ENCODE data around the gene PLBD2.

The PLBD2 gene

DNA sequence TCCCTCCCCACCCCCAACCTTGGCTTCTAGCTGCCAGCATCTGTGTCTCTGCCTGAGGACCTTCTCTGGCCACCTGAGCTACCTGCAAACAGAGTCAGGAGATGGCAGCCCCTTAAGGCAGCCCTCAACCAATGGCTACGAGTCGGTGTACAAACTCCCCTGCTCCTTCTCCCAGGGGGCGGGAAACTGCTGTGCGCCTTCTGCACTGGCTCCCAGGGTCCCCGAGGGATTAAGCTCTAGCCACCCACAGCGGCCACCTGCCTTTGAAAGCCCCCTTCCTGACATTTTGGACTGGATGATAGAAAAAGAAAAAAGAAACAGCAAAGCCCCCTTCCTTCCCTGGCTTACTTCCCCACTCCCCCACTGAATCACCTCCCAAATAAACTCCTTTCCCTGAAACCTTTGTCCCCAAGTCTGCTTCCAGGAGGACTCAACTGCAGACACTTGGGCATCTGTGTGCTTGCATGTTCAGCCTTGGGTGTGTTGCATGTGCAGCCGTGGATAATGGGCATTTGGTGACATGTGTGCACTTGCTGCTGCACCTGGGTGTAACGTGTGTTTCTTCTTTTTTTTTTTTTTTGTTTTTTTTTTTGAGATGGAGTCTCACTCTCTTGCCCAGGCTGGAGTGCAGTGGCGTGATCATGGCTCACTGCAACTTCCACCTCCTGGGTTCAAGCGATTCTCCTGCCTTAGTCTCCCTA lies 39.3 kb downstream of the PLBD2 start:
- DNase-seq, result no peak

DNA sequence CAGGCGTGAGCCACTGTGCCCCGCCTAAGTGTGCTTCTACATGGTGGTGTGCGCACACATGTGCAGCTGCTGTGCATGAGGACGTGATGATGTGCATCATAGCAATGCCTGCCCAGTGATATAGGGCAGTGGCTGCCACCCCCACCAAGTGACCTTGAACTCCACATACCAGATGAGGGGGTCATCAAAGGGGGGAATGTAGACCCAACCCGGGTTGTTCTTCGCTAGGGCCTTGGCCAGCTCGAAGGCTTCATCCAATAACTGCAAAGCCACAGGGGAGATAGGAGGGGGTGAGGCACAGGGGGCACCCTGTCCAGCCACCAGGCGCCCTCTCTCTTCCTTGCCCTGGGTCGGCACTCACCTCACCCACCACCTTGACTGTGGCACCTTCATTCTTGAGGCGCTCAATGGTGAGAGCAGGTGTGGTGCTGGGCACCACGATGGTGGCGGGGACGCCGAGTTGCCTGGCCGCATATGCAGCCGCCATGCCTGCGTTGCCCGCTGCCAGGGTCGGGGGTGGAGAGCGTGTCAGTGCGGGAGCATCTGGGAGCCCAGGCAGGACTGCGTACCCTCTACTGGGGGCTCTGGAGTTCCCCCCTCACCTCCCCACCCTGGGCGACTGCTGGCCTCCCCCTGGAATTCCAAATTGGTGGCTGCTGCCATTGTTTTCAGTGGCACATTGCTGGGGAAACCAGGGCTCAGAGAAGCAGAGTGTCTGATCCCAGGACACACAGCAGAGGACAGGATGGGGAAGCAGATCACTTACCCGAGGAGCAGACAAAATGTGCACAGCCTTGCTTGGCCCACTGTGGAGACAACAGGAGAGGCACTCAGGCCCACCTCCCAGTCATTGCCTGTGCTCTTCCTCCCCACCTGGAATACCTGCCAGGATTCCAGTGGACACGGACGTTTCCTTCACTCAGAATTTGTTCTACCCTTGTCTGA lies 40.2 kb downstream of the PLBD2 start:
- DNase-seq, result no peak

DNA sequence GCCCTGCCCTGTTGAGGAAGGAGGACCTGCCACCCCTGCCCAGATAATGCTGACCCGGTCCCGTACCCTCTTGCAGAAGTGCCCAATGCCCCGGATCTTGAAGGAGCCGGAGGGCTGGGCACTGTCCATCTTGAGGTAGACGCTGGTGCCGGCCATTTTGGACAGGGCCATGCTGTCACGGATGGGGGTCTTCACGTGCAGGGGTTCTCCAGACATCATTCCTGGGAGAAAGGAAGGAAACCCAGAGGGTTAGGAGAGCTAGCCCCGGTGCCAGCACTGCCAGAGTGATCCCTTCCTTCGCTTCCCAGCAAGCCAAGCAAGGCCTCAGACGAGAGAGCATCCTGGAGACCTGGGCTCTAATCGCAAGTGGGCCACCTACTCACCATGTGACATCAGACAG lies 41.1 kb downstream of the PLBD2 start:
- no peak for DNase-seq

DNA sequence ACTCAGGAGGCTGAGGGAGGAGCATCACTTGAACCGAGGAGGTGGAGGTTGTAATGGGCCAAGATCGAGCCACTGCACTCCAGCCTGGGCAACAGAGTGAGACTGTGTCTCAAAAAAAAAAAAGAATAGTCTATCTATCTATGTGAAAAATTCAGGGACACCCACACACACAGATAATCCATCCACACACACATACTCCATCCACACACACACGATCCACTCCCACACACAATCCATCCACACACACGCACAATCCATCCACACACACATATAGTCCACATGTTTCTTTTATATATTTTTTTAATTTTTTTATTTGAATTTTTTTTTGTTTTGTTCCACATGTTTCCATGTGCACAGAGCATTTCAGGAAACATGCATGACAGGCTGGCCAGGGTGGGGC lies 42.0 kb downstream of the PLBD2 start:
- no peak for DNase-seq

DNA sequence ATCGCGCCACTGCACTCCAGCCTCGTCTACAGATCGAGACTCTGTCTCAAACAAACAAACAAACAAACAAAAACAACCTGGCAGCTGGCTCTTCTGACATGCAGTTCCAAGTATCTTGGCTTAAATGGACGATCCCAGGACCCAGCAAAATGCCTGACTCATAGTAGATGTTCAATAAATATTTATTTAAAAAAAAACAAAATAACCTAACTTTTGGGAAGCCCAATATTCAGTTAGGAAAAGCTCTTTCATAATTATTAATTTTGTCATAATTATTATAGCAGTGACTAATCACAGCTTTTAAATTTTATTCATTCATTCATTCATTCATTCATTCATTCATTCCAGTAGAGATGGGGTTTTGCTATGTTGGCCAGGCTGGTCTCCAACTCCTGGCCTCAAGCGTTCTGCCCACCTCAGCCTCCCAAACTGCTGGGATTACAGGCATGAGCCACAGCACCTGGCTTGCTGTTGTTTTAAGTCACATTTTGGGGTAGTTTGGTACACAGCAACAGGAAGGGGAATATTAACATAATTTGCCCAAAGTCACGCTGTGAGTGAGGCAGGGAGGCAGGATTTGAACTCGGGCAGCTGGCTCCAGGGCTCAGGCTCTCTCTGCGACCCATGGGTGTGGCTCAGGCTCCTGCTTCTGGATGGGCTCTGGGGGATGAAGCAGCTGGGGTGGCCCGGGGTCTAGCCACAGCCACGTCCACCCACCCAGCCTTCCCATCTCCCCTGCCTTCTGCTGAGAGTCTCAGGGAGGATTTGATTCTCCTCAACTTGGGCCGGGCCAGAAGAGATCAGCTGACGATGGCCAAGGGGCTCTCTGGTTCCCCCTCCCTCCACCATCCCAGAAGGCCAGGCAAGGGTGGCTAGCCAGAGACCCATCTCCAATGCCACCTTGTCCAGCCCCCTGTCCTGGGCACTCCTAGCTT lies 42.9 kb downstream of the PLBD2 start:
- no peak for DNase-seq

DNA sequence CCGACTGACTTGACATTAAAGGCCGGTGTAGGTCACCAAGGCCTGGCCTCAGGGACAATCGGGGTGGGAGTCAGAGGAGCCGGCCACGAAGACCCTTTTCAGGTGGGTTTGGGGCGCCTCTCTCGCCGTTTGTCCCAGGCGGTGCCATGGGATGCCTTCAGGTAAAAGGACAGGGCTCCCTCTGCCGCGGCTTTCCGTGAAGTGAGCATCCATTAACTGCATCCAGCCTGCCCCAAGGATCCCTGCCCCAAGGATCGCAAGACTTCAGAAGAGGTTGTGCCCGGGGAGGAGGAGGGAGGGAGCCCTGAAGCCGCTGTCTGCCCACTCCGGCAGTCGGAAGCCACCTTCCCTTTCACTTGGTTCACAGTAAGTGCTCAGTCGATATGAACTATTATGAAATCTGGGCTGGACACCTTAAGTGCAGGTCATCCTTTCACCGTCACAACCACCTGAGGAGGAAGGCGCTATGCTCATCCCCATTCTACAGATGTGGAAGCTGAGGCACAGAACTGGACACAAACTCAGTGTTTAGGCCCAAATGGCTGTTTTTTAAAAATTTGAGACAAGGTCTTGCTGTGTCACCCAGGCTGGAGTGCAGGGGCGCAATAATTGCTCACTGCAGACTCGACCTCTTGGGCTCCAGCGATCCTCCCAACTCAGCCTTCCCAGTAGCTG lies 44.3 kb downstream of the PLBD2 start:
- DNase-seq, result no peak

DNA sequence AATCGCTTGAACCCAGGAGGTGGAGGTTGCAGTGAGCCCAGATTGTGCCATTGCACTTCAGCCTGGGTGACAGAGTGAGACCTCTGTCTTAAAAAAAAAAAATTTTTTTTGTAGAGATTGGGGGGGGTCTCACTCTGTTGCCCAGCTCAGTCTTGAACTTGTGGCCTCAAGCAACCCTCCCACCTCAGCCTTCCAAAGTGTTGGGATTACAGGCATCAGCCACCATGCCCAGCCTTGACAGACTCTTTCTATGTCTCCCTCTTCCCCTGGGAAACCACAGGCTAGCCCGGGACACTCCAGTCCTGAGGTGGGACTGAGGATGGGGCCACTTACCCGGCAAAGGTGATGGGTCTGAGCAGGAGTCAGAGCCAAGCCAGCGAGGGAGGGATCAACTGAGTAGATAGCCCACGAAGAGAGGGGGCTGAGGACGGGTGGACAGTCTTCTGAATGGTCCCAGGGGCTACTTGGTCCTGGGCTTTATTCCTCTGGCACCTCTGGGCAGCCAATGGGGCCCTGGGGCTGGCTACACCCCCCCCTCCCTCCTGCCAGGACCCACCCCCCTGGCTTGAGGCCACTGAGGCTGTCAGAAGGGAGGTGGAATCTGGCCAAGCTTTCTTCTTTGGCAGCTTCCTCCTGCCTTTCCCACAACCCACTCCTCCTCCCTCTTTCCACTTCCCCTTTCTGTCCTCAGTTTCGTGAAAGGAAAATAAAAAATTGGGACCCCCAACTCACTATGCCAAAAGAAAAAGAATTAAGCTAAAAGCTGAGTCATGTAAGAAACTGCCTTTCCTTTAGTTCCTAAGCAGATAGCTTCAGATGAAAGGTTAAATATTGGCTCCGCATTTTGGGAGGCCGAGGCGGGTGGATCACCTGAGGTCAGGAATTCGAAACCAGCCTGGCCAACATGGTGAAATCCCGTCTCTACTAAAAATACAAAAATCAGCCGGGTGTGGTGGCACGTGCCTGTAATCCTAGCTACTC lies 45.3 kb downstream of the PLBD2 start, which contains the start of gene SDS:
TSS of gene SDS (minus strand) at position 453 of the 981 bp plus-strand sequence. CDS start 4,179 bp downstream, outside the sequence.
- no peak for DNase-seq

DNA sequence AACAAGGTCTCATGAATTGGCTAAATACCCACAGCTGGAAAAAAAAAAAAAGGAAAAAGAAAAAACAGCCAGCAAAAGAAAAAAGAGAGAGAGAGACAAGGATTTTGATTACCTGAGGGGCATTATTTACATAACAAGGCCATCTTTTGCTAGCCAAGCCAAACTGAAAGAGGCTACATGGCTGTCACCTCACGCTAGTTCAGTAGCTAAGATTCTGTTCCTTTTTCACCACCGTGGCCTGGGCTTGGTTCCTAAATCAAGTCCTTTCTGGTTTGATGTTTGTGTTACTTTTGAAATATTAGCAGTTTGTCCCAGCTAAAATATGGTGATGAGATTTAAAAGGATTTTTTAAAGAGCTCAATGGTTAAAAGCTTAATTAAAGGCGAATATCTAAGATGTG lies 47.3 kb downstream of the PLBD2 start:
- DNase-seq, result no peak

DNA sequence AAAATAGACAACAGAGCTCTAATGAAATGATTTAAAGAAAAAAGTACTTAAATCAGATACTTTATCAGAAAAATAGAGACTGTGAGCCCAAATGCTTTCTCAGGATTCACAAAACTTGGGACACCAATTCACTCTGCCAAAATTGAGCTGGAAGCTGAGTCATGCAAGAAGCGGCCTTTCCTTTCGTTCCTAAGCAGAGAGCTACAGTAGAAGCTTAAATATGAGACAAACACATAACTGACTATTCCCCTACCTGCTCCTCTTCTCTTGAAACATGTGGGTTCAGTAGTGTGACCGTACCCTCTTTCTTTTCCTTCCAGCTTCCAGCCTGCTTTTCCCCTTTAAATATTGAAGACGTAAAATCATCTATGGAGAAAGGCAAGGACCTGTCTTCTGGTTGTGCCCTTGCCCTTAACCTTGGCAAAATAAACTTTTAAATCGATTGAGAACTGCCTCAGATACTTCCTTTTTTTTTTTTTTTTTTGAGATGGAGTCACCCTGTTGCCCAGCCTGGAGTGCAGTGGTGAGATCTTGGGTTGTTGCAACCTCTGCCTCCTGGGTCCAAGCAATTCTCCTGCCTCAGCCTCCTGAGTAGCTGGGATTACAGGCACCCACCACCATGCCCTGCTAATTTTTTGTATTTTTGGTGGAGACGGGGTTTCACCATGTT lies 49.7 kb downstream of the PLBD2 start:
- DNase-seq, result no peak

DNA sequence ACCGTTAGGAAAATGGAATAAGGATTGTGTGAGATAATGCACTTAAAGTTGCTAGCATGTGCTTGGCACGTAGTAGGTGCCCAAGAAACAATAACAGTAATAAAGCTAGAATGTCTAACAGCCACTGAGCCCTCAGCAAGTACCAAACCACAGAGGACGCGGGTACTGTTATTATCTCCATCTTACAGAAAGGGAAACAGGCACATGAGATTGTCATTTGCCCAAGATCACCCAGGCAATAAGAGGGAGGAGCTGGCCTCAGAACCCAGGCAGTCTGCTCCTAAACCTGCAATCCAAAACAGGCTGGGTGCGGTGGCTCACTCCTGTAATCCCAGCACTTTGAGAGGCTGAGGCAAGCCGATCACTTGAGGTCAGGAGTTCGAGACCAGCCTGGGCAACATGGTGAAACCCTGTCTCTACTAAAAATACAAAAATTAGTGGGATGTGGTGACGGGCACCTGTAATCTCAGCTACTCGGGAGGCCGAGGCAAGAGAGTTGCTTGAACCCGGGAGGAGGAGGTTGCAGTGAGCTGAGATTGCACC lies 50.4 kb downstream of the PLBD2 start:
- DNase-seq, result no peak

DNA sequence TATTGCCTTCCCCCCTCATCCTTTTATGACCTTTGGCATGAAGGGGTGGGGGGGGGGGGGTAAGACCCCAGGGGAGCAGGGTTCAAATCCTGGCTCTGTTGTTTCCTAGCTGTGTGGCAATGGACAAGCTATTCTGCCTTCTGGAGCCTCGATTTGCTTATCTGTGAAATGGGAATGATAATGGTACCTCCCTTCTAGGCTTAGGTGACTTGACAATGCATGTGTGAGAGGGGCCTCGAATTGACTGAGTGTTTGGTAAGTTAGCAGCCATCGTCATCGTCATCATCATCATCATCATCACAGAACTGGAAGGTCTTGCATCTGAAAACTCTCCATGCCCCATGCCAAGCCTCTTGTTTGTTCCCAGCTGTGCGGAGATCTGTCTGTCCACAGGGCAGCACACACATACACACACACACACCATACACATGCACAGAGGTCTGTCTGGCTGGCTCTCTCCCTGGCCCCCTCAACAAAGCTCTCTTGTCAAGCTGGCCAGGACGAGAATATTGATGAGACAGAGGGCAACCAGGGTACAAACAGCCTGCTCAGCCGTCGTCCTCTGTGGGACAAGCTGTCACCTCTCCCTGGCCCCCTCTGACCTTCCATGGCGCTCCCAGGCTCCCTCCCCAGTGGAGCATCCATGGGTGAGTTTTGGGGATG lies 51.2 kb downstream of the PLBD2 start:
- no peak for DNase-seq

DNA sequence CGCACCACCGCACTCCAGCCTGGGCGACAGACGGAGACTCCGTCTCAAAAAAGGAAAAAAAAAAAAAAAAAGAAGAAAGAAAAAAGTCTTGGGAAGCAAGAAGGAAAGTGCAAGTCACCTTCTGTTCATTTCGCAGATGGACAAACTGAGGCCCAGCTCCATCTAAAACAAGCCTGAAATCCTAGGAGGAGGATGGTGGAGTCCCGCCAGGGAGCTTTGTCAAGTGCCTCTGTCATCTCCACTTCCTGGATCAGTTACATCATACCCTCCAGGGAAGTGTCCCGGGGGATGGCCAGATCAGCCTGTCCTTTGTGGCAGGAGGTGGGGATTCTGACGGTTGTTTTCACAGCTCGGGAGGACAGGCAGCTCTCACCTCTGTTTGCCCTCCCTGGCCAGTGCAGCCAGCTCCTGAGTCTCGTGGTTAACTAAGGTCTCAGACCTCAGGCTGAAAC lies 55.1 kb downstream of the PLBD2 start:
- no peak for DNase-seq

DNA sequence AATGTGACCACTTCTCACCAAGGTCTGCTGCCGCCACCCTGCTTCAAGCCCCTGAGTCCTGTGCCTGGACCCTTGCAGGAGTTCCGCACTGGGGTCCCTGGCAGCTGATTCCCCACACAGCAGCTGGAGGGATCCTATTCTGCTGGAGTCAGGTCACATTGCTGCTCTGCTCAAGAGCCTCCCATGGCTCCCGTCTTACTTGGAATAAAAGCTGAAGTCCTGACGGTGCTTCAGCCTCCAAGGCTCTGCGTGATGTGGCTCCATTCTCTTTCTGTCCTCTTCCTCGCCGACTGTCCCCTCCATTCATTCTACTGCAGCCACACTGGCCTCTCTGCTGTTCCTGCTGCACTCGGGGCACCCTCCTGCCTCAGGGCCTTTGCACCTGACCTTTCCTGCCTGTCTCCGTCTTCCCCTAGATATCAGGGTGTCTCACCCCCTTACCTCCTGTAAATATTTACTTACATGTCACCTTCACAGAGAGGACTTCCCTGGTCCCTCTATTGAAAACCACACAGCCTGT lies 56.2 kb downstream of the PLBD2 start:
- DNase-seq, result no peak

DNA sequence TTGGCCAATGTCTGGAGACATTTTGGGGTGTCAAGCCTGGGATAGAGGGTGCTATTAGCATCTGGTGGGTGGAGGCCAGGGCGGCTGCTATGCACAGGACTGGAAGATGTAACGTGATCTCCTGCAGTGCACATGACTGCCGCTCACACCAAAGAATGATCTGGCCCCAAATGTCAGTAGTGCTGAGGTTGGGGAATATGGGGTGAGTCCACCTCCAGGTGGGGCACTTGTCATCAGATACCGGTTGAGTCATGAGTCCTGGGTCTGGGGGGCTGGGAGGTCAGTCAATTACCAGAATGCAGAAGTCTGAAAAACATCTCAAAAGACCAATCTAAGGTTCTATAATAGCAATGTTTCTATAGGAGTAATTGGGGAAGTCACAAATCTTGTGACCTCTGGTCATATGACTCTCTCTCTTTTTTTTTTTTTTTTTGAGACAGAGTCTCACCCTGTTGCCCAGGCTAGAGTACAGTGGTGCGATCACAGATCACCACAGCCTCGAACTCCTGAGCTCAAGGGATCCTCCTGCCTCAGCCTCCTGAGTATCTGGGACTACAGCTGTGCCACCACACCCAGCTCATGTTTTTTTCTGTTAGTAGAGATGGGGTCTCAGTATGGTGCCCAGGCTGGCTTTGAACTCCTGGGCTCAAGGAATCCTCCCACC lies 57.8 kb downstream of the PLBD2 start:
- no peak for DNase-seq

DNA sequence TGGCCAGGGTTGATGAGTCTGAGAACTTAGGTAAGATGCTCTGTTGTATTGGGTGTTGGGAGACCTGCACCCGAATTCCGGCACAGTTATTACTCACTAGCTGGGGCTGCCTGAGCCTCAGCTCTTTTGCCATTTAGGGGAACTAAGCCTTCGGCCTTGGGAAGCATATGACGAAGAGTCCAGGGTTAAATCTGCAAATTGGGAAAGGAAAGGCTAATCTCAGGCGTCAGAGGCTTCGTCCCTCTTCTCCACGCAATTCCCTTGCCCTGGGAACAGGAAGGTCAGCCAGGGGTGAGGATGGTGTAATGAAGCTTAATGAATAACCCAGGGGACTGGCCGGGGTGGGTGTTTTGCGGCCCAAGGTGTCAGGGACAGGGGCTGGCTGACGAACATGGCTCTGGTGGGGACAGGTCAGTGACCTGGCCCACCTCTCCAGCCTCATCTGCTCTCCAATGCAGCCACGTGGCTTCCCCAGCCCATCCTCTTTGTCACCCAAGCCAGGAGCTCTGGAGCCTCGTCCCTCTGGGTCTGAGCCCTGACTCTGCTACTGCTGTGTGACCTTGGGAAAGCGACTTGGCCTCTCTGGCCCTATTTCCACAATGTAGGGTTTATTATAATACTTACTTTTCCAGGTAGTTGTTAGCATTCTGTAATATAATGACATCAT lies 60.0 kb downstream of the PLBD2 start:
- DNase-seq, result no peak

DNA sequence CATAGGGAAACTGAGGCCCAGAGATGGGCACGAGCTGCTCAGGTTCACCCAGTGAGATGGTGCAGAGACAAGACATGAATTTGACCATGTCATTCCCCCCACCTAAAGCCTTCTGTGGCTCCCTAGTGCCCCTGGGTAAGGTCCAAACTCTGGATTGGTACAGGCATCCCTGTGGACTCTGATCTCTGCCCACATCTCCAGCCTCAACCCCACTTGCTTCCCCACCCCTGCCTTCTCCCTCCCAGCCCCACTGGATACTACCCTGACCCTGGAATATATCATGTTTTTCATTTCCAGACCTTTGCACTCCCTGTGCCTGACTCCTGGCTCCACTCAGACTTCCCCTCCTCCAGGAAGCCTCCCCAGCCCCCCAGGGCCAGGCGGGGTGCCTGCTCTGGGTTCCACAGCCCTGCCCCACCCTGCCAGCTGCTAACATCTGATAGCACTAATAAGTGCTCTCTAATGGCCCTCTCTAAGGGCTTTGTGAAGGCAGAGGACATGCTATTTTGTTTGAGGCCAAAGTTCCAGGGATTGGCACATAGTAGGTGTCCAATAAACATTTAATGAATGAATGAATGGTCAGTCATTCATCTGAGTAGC lies 62.7 kb downstream of the PLBD2 start:
- DNase-seq, result no peak

DNA sequence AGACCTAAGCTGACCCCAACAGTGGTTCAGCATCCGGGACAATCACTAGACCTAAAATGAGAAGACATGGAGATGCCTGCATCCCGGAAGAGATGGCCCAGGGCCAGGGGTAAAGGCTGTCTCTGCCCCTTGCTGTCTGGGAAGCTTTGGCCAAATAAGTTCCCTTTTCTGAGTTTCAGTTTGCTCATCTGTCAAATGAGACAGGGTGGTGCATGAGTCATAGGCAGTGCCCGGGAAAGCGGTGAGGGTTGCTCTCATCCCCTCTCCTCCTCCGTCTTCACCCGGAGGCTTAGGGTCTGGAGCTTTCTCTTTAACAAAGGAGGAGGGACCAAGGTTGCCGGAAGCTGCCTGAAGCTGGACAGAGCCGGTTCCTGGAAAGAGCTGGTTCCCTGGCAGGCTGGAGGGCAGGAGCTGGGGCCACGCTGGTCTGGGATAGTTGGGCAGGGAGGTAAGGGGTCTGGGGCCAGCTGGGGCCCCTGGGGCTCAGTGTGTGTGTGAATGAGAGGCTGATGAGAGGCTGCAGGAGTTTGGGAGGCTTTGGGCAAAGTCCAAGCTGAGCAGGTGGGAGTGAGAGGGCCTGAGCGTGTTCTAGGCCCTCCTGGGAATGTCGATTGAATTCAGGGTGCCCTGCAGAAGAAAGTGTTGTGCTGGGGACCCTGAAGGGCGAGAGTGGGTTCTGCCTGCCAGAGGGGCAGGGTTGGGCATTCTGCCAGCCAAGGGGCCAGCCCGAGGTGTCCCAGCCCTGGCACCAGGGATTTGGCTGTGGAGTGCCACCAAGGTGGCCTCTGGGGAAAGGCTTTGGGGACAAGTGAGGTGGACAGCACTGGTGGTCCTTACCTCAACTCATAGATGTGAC lies 63.9 kb downstream of the PLBD2 start, which contains the start of gene SDSL:
TSS of gene SDSL (plus strand) at position 351 of the 856 bp plus-strand sequence. CDS start 5,603 bp downstream, outside the sequence.
- no peak for DNase-seq

Data from effector CD8-positive, alpha-beta T cell (primary cell).